Progenitor cell of endocrine pancreas (in vitro differentiated cells): Measurements from ENCODE around the gene ZNF3. TPM values are rescaled to one million over a fixed set of nuclear protein-coding genes. Genes with fewer than 3 reads are reported as not detected.

ENCODE experiments used
- DNase-seq: peaks from one replicate; pipeline ENCODE4 v3.0.0; 2021; ENCODE audit warnings: low spot score; ENCODE audit not compliant: unreplicated experiment
- H3K27ac Mint-ChIP-seq: 2 replicates; pipeline ENCODE4 v1.8.0; 2021; ENCODE audit warnings: mild to moderate bottlenecking, moderate library complexity, mixed read lengths
- H3K27me3 Mint-ChIP-seq: 2 replicates; pipeline ENCODE4 v1.8.0; 2021; ENCODE audit warnings: mixed read lengths
- H3K36me3 Mint-ChIP-seq: 2 replicates; pipeline ENCODE4 v1.8.0; 2022; ENCODE audit warnings: mixed read lengths; ENCODE audit not compliant: insufficient read depth
- H3K4me1 Mint-ChIP-seq: 2 replicates; pipeline ENCODE4 v1.8.0; 2021; ENCODE audit warnings: low read depth, mixed read lengths
- H3K4me3 Mint-ChIP-seq: 2 replicates; pipeline ENCODE4 v1.8.0; 2021; ENCODE audit warnings: low read depth, mild to moderate bottlenecking, moderate library complexity, mixed read lengths
- H3K9me3 Mint-ChIP-seq: 2 replicates; pipeline ENCODE4 v1.8.0; 2021; ENCODE audit warnings: low read depth, mixed read lengths
- total RNA-seq: library from RNA; stranded (reverse); gene quantifications from 2 replicates; pipeline ENCODE4 v1.2.1, GENCODE V29; 2021
- TF ChIP-seq, protein P1 (sequence below): fragments of 200-600 bp; sonication (generic); IDR thresholded peaks from one replicate; pipeline ENCODE4 v1.5.0; 2021; ENCODE audit warnings: antibody characterized with exemption, mild to moderate bottlenecking; ENCODE audit not compliant: unreplicated experiment

ZNF3 gene
- total RNA-seq, 1 donor from 2014 or later: 95.1 TPM

DNA sequence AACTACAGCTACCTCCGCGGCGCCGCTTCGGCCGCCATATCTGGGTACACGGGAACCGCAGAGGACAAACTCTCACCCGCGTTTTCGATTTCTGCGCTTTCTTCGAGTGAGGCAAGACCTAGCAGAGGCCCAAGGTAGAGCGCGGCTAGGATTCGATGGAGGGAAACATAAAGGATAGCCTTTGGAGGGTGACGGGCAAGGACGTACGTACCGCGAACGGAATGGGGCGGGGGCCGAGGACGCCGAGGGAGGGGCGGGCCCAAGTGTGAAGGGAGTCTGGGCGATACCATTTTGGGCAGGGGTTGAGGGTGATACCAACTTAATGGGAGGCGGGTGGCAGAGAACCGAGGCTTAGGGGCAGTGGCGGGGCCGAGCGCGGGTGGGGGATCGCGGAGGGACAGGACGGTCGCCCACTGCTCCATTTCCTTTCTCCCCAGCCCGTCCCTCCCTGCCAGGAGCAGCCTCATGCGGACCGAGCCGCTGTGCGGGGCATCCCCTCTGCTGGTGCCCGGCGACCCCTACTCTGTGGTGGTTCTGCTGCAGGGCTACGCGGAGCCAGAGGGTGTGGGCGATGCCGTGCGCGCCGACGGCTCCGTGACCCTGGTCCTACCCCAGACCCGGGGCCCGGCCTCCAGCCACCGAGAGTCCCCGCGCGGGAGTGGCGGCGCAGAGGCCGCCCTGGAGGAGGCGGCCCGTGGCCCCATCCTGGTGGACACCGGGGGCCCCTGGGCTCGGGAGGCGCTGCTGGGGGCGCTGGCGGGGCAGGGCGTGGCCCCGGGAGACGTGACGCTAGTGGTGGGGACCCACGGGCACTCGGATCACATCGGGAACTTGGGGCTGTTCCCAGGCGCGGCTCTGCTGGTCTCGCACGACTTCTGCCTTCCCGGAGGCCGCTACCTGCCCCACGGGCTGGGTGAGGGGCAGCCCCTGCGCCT is 45.7 kb upstream of the ZNF3 start, which contains the start of gene MBLAC1:
MBLAC1 (plus strand) TSS at position 37 of the 935 bp plus-strand sequence; CDS start at position 466, 429 bp downstream.
- Mint-ChIP-seq H3K4me1 (peaks cover 5% of the 10 kb centered on the region), H3K4me3 (peak within 1 kb of the TSS; percentile 96), H3K27ac (peak within 1 kb of the TSS; percentile 99), H3K36me3 (no peaks in the 10 kb centered on the region), H3K9me3 (no peaks in the 10 kb centered on the region), H3K27me3 (peaks cover 6% of the 10 kb centered on the region)
- peak; percentile 83 for DNase-seq
- TF ChIP-seq, protein P1, sequence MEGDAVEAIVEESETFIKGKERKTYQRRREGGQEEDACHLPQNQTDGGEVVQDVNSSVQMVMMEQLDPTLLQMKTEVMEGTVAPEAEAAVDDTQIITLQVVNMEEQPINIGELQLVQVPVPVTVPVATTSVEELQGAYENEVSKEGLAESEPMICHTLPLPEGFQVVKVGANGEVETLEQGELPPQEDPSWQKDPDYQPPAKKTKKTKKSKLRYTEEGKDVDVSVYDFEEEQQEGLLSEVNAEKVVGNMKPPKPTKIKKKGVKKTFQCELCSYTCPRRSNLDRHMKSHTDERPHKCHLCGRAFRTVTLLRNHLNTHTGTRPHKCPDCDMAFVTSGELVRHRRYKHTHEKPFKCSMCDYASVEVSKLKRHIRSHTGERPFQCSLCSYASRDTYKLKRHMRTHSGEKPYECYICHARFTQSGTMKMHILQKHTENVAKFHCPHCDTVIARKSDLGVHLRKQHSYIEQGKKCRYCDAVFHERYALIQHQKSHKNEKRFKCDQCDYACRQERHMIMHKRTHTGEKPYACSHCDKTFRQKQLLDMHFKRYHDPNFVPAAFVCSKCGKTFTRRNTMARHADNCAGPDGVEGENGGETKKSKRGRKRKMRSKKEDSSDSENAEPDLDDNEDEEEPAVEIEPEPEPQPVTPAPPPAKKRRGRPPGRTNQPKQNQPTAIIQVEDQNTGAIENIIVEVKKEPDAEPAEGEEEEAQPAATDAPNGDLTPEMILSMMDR: no peak

DNA sequence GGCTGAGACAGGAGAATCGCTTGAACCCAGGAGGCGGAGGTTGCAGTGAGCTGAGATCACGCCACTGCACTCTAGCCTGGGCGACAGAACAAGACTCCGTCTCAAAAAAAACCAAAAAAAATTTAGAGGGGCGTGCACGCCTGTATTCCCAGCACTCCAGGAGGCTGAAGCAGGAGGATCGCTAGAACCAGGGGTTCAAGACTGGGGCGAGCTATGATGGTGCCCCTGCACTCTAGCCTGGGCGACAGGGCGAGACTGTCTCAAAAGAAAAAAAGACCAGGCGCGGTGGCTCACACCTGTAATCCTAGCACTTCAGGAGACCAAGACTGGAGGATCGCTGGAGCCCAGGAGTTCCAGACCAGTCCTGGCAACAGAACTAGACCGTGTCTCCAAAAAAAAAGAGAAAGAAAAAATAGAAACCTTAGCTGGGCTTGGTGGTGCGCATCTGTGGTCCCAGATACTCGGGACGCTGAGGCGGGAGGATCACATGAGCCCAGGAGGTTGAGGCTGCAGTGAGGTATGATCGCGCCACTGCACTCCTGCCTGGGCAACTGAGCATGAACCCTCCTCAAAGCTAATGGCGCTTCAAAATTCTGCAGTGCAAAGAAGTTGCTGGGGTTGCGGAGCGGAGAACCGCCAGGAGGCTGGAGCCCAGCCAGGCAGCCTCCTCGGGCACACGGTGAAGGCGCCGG is 44.9 kb upstream of the ZNF3 start:
- TF ChIP-seq, protein P1: peak; percentile 24
- Mint-ChIP-seq H3K9me3 (no peaks in the 10 kb centered on the region), H3K4me1 (peaks cover 5% of the 10 kb centered on the region), H3K27ac (peak overlapping the region; percentile 99), H3K27me3 (peaks cover 6% of the 10 kb centered on the region), H3K36me3 (no peaks in the 10 kb centered on the region), H3K4me3 (peak overlapping the region; percentile 96)
- DNase-seq: no peak

DNA sequence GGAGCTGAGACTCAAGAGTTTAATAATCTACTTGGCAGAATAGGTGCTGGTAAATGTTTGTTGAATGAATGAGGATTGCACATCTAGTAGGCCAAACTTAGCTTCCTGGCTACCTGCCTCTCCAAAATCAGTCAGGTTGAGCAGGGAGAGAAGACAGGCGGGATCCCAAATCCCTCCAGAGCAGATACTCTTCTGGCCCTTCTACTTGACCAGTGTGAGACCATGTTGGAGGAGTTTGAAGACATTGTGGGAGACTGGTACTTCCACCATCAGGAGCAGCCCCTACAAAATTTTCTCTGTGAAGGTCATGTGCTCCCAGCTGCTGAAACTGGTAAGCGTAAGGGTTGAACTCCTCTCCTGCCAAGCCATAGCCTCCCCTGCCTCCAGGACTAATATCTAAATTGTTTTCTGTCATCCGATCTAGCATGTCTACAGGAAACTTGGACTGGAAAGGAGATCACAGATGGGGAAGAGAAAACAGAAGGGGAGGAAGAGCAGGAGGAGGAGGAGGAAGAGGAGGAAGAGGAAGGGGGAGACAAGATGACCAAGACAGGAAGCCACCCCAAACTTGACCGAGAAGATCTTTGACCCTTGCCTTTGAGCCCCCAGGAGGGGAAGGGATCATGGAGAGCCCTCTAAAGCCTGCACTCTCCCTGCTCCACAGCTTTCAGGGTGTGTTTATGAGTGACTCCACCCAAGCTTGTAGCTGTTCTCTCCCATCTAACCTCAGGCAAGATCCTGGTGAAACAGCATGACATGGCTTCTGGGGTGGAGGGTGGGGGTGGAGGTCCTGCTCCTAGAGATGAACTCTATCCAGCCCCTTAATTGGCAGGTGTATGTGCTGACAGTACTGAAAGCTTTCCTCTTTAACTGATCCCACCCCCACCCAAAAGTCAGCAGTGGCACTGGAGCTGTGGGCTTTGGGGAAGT is 43.0 kb upstream of the ZNF3 start:
- H3K4me3 Mint-ChIP-seq: peak overlapping the region; percentile 96
- H3K36me3 Mint-ChIP-seq: no peaks in the 10 kb centered on the region
- H3K9me3 Mint-ChIP-seq: no peaks in the 10 kb centered on the region
- peaks cover 6% of the 10 kb centered on the region for H3K27me3 Mint-ChIP-seq
- TF ChIP-seq, protein P1: no peak
- H3K27ac Mint-ChIP-seq: peak overlapping the region; percentile 38
- no peak for DNase-seq
- peaks cover 15% of the 10 kb centered on the region for H3K4me1 Mint-ChIP-seq

DNA sequence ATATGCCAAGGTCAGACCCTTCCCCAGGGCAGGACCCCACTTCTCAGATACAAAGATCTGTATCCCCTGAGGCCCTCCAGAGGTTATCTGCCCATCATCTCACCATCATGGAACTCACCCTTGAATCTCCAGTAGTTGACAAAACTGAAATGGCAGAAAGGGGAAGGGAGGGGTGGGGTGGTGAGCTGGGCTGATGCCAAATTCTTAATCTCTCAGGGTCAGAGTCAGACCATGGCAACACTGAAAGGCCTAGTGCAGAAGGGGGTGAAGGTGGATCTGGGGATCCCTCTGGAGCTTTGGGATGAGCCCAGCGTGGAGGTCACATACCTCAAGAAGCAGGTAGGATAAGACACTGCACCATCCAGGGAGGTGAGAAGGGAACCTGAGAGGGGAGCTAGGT is 41.0 kb upstream of the ZNF3 start:
- Mint-ChIP-seq H3K27me3 (no peaks in the 10 kb centered on the region), H3K4me1 (peaks cover 18% of the 10 kb centered on the region), H3K4me3 (no peak overlapping the region), H3K36me3 (no peaks in the 10 kb centered on the region), H3K9me3 (no peaks in the 10 kb centered on the region), H3K27ac (peak overlapping the region; percentile 65)
- DNase-seq: no peak
- TF ChIP-seq, protein P1: no peak
